H1 (cell line): ENCODE data around the gene IRAK1BP1. TPM values are rescaled to one million over a fixed set of nuclear protein-coding genes. Genes with fewer than 3 reads are reported as not detected.

ENCODE experiments used
- CTCF ChIA-PET: fragments of 300-600 bp; sonication (Branson Sonifier 250); formaldehyde crosslinking; loops from one replicate; lab custom pipeline; 2021; ENCODE audit not compliant: partially characterized antibody; lab: Charles Lee
- POLR2A ChIA-PET: fragments of 300-600 bp; sonication (Branson Sonifier 250); formaldehyde crosslinking; loops from one replicate; lab custom pipeline; 2021; ENCODE audit warnings: inconsistent platforms; ENCODE audit not compliant: partially characterized antibody; lab: Charles Lee
- DNase-seq, 2 experiments: peaks; one replicate each; pipeline versions ENCODE4 v3.0.0 to v3.0.0-alpha.2; 2010 to 2022; ENCODE audit warnings: low spot score in 2 of 2, low read depth in 1 of 2, mixed read lengths in 1 of 2
- FAIRE-seq: peaks from 2 replicates; lab custom pipeline; 2011; peaks lifted over from hg19 to GRCh38; lab: Jason Lieb, UNC
- H2AFZ ChIP-seq: 2 replicates; pipeline ENCODE4 v1.8.1; 2012; ENCODE audit warnings: low read length, inconsistent platforms
- H2AK5ac ChIP-seq: 2 replicates; pipeline ENCODE4 v1.6.1; 2013; ENCODE audit warnings: low read depth, low read length
- H2BK120ac ChIP-seq: replicated peaks from 2 replicates; pipeline ENCODE3; 2013; ENCODE audit warnings: low read depth, low read length, inconsistent platforms
- H2BK12ac ChIP-seq: 2 replicates; pipeline ENCODE4 v1.6.1; 2013; ENCODE audit warnings: low read depth, low read length
- H2BK15ac ChIP-seq: 2 replicates; pipeline ENCODE4 v1.6.1; 2013; ENCODE audit warnings: low read length
- H2BK20ac ChIP-seq: 2 replicates; pipeline ENCODE4 v1.6.1; 2013; ENCODE audit warnings: low read length
- H2BK5ac ChIP-seq: 2 replicates; pipeline ENCODE4 v1.6.1; 2013; ENCODE audit warnings: low read depth, low read length
- H3K14ac ChIP-seq: 2 replicates; pipeline ENCODE4 v1.6.1; 2013; ENCODE audit warnings: inconsistent platforms; ENCODE audit not compliant: insufficient read length
- H3K18ac ChIP-seq: 2 replicates; pipeline ENCODE4 v1.6.1; 2013; ENCODE audit warnings: low read length; ENCODE audit errors: extremely low read depth
- H3K23ac ChIP-seq: 2 replicates; pipeline ENCODE4 v1.6.1; 2013; ENCODE audit warnings: inconsistent platforms; ENCODE audit not compliant: insufficient read length
- H3K23me2 ChIP-seq: 2 replicates; pipeline ENCODE4 v1.6.1; 2013; ENCODE audit warnings: low read depth, low read length
- H3K27ac ChIP-seq: 2 replicates; pipeline ENCODE4 v1.6.1; 2011; ENCODE audit warnings: low read depth, low read length, inconsistent platforms
- H3K27me3 ChIP-seq, 4 experiments: replicated peaks in 1 of 4; 1 replicate in 1 of 4; 2 replicates in 3 of 4; pipeline versions ENCODE4 v1.6.1 to v1.8.1; 2011 to 2013; ENCODE audit warnings: low read length in 3 of 4, mild to moderate bottlenecking in 3 of 4, inconsistent platforms in 2 of 4, mixed read lengths in 2 of 4, moderate library complexity in 1 of 4; ENCODE audit not compliant: control insufficient read depth in 3 of 4, insufficient read depth in 3 of 4; ENCODE audit errors: extremely low read depth in 1 of 4
- H3K36me3 ChIP-seq, 4 experiments: 2 replicates each; pipeline versions ENCODE4 v1.6.1 to v1.8.1; 2011 to 2013; ENCODE audit warnings: mild to moderate bottlenecking in 4 of 4, low read length in 3 of 4, moderate library complexity in 2 of 4, control low read depth in 1 of 4, inconsistent platforms in 1 of 4; ENCODE audit not compliant: insufficient read depth in 4 of 4, control insufficient read depth in 2 of 4
- H3K4ac ChIP-seq: replicated peaks from 2 replicates; pipeline ENCODE3; 2013; ENCODE audit warnings: low read length, low read depth, mixed read lengths, inconsistent platforms; ENCODE audit not compliant: insufficient read length
- H3K4me1 ChIP-seq, 4 experiments: replicated peaks in 1 of 4; 1 replicate in 1 of 4; 2 replicates in 3 of 4; pipeline versions ENCODE4 v1.6.1 to v1.8.1; 2011 to 2013; ENCODE audit warnings: low read length in 3 of 4, inconsistent platforms in 2 of 4, mixed read lengths in 1 of 4; ENCODE audit not compliant: insufficient read depth in 4 of 4, control insufficient read depth in 3 of 4
- H3K4me2 ChIP-seq, 2 experiments: 2 replicates each; pipeline versions ENCODE4 v1.6.1 to v1.8.1; 2011 to 2013; ENCODE audit warnings: low read depth in 2 of 2, low read length in 2 of 2, control low read depth in 1 of 2, inconsistent platforms in 1 of 2, mild to moderate bottlenecking in 1 of 2; ENCODE audit not compliant: insufficient read depth in 1 of 2
- H3K4me3 ChIP-seq, 4 experiments: fragments of 200-600, 300-600 bp in 1 of 4; sonication (generic), shearing (Covaris generic), sonication (Bioruptor Twin) in 1 of 4; 2 replicates each; pipeline versions ENCODE4 v1.5.1 to v1.8.1; 2011 to 2016; ENCODE audit warnings: low read length in 4 of 4, low read depth in 3 of 4, control low read depth in 2 of 4, inconsistent platforms in 2 of 4, mild to moderate bottlenecking in 2 of 4, mixed read lengths in 1 of 4, moderate library complexity in 1 of 4; ENCODE audit not compliant: insufficient read depth in 2 of 4; ENCODE audit errors: extremely low read depth in 1 of 4
- H3K56ac ChIP-seq: replicated peaks from 2 replicates; pipeline ENCODE3; 2013; ENCODE audit warnings: low read depth, mild to moderate bottlenecking, mixed read lengths, low read length, inconsistent platforms; ENCODE audit not compliant: insufficient read length
- H3K79me1 ChIP-seq: 2 replicates; pipeline ENCODE4 v1.6.1; 2013; ENCODE audit warnings: low read depth, low read length, control low read depth
- H3K79me2 ChIP-seq, 2 experiments: 2 replicates each; pipeline versions ENCODE4 v1.6.1 to v1.8.1; 2012 to 2013; ENCODE audit warnings: low read length in 2 of 2, mild to moderate bottlenecking in 2 of 2, inconsistent platforms in 1 of 2; ENCODE audit not compliant: insufficient read depth in 2 of 2, control insufficient read depth in 1 of 2
- H3K9ac ChIP-seq, 4 experiments: replicated peaks in 1 of 4; 1 replicate in 1 of 4; 2 replicates in 3 of 4; pipeline versions ENCODE4 v1.6.1 to v1.8.1; 2011 to 2013; ENCODE audit warnings: low read depth in 3 of 4, low read length in 3 of 4, control low read depth in 2 of 4, mild to moderate bottlenecking in 2 of 4, moderate library complexity in 2 of 4, inconsistent platforms in 1 of 4; ENCODE audit errors: extremely low read depth in 1 of 4
- H3K9me3 ChIP-seq, 2 experiments: 2 replicates each; pipeline versions ENCODE4 v1.6.1 to v1.8.1; 2012 to 2013; ENCODE audit warnings: mild to moderate bottlenecking in 2 of 2, moderate library complexity in 2 of 2, control low read depth in 1 of 2, inconsistent platforms in 1 of 2, low read depth in 1 of 2, low read length in 1 of 2, mixed read lengths in 1 of 2; ENCODE audit not compliant: insufficient read depth in 2 of 2
- H4K20me1 ChIP-seq, 2 experiments: replicated peaks in 1 of 2; 2 replicates each; pipeline versions ENCODE3 to v1.8.1; 2011 to 2013; ENCODE audit warnings: inconsistent platforms in 2 of 2, low read length in 2 of 2, mild to moderate bottlenecking in 1 of 2; ENCODE audit not compliant: insufficient read depth in 2 of 2, control insufficient read depth in 1 of 2
- H4K5ac ChIP-seq: 2 replicates; pipeline ENCODE4 v1.6.1; 2013; ENCODE audit warnings: low read length, low read depth, mixed read lengths, inconsistent platforms; ENCODE audit not compliant: insufficient read length
- H4K8ac ChIP-seq: 2 replicates; pipeline ENCODE4 v1.8.0; 2013; ENCODE audit warnings: mild to moderate bottlenecking, moderate library complexity, low read length, inconsistent platforms; ENCODE audit not compliant: insufficient read depth; ENCODE audit errors: extremely low read depth
- H4K91ac ChIP-seq: replicated peaks from 2 replicates; pipeline ENCODE3; 2013; ENCODE audit warnings: low read length, mixed read lengths, inconsistent platforms; ENCODE audit not compliant: insufficient read length
- CEBPB ChIP-seq: IDR thresholded peaks from 2 replicates; pipeline ENCODE4 v1.6.1; 2012; ENCODE audit warnings: low read depth, low read length
- E2F6 ChIP-seq: IDR thresholded peaks from 2 replicates; pipeline ENCODE4 v1.6.1; 2012; ENCODE audit warnings: inconsistent platforms
- EP300 ChIP-seq, 2 experiments: IDR thresholded peaks; 1 replicate in 1 of 2; 2 replicates in 1 of 2; pipeline ENCODE4 v1.6.1; 2011 to 2012; ENCODE audit warnings: low read depth in 2 of 2, low read length in 2 of 2, mild to moderate bottlenecking in 2 of 2, borderline replicate concordance in 1 of 2, inconsistent platforms in 1 of 2, moderate library complexity in 1 of 2
- RNF2 ChIP-seq: fragments of 200-900, 300-1000 bp; sonication (generic); IDR thresholded peaks from 2 replicates; pipeline ENCODE4 v1.7.1; 2016; ENCODE audit warnings: borderline replicate concordance, low read depth, mild to moderate bottlenecking, antibody characterized with exemption, low read length; ENCODE audit not compliant: poor library complexity, severe bottlenecking; ENCODE audit errors: missing control alignments
- RXRA ChIP-seq: IDR thresholded peaks from 2 replicates; pipeline ENCODE4 v1.6.1; 2011; ENCODE audit warnings: low read depth, mild to moderate bottlenecking, low read length, moderate library complexity; ENCODE audit not compliant: insufficient read depth
- SIN3A ChIP-seq, 2 experiments: IDR thresholded peaks in 1 of 2; conservative IDR thresholded peaks in 1 of 2; 2 replicates each; pipeline ENCODE4 v1.6.1; 2011 to 2012; ENCODE audit warnings: low read length in 2 of 2, improper control_type of control experiment in 1 of 2, low read depth in 1 of 2, mild to moderate bottlenecking in 1 of 2
- SP4 ChIP-seq: IDR thresholded peaks from 2 replicates; pipeline ENCODE4 v1.6.1; 2012; ENCODE audit warnings: low read length, inconsistent platforms
- SRF ChIP-seq: IDR thresholded peaks from 2 replicates; pipeline ENCODE4 v1.6.1; 2011; ENCODE audit warnings: mild to moderate bottlenecking, low read depth, low read length, moderate library complexity
- TBP ChIP-seq: IDR thresholded peaks from 2 replicates; pipeline ENCODE4 v1.6.1; 2011; ENCODE audit warnings: low read depth, low read length, improper control_type of control experiment
- TCF12 ChIP-seq: IDR thresholded peaks from 2 replicates; pipeline ENCODE4 v1.6.1; 2011; ENCODE audit warnings: low read depth, mild to moderate bottlenecking, low read length
- WGBS, 2 experiments: shearing (Covaris generic) in 1 of 2; methylation state at CpG; one replicate each; pipeline versions ENCODE4 v1.1.6 to v1.1.7; 2013 to 2015; ENCODE audit warnings: low lambda C conversion rate in 2 of 2, mixed read lengths in 2 of 2, inconsistent platforms in 1 of 2, low coverage in 1 of 2, missing lambda C conversion rate in 1 of 2; ENCODE audit not compliant: insufficient replicate concordance in 2 of 2, insufficient coverage in 1 of 2, insufficient read length in 1 of 2; ENCODE audit errors: extremely low coverage in 1 of 2, missing lambda C conversion rate in 1 of 2; 5-methylcytosine and 5-hydroxymethylcytosine counted together
- polyA plus RNA-seq, 7 experiments: library from polyadenylated mRNA; depleted of rRNA in 3 of 7; stranded (reverse) in 5 of 7; unstranded in 2 of 7; fragments of >200 nt in 5 of 7; fragments of 200-250 nt in 2 of 7; gene quantifications; 1 replicate in 5 of 7; 2 replicates in 1 of 7; 4 replicates in 1 of 7; pipeline versions ENCODE4 v1.2.1 to v1.2.3, GENCODE V29; 2011 to 2013; ENCODE audit warnings: missing spikeins in 2 of 7, mixed read lengths in 2 of 7
- total RNA-seq: library from RNA; stranded (reverse); fragmentation: NEBNext Ultra II Directional; extraction: Animal tissue kit (Norgen Biotek cat#: 25700); gene quantifications from 2 replicates; pipeline ENCODE4 v1.2.1, GENCODE V29; 2021

The IRAK1BP1 gene
- total and polyA plus RNA-seq, 2 of the 8 experiments (the other 6 are each of a cell fraction or from before 2014, with no cell fraction given): 3.7 to 4.7 TPM

- TF ChIP-seq TBP (no peak), CEBPB (no peak), EP300 (IDR thresholded peaks at IDR 0.05; ENCODE audit: borderline replicate concordance in 1 of 2, low read depth in 2 of 2, low read length in 2 of 2) (no peak), RNF2 (no peak), E2F6 (no peak), SP4 (no peak), SRF (no peak), SIN3A (conservative IDR thresholded peaks at IDR 0.05 in 1 of 2, IDR thresholded peaks at IDR 0.05 in 1 of 2; ENCODE audit: low read depth in 1 of 2, low read length in 2 of 2) (no peak), RXRA (no peak), TCF12 (no peak)
- peaks cover 0 to 6% of the 10 kb centered on the region in 2 experiments; a peak in 2 of 4 replicates for H3K79me2 ChIP-seq
- H3K4me3 ChIP-seq: peak overlapping the region; percentile 43 to 94 (median 86)
- H4K20me1 ChIP-seq: no peaks in the 10 kb centered on the region
- H2BK15ac ChIP-seq: no peak overlapping the region
- DNase-seq (no peak), FAIRE-seq (no peak)
- peak overlapping the region; percentile 62; the same call in 1 of the 2 replicates for H2BK5ac ChIP-seq
- H4K8ac ChIP-seq: peak overlapping the region; percentile 91; the same call in 1 of the 2 replicates
- no peak overlapping the region for H3K56ac ChIP-seq
- H2BK120ac ChIP-seq: no peak overlapping the region
- H3K18ac ChIP-seq: 0 out of 2 replicates have a peak overlapping the region, but pooled peaks have one; percentile 40
- H3K9me3 ChIP-seq: no peaks in the 10 kb centered on the region
- H3K4me2 ChIP-seq: peak overlapping the region; percentile 67 to 78
- no peaks in the 10 kb centered on the region for H3K27me3 ChIP-seq
- peaks cover 3% of the 10 kb centered on the region; the same call in 1 of the 2 replicates for H3K23me2 ChIP-seq
- ChIA-PET CTCF (no interaction called here), POLR2A (interaction anchor here (0.9 to 1.1 kb wide), 5 partner anchors 17 to 670 kb away, joined by 3 read pairs; partner anchors contain the start of gene LCA5)
- H3K9ac ChIP-seq: peak overlapping the region; percentile 70 to 87 (median 84)
- no peak overlapping the region for H2AK5ac ChIP-seq
- no peak overlapping the region; the same call in 1 of the 2 replicates for H2BK12ac ChIP-seq
- no peak overlapping the region for H2BK20ac ChIP-seq
- no peak overlapping the region for H4K91ac ChIP-seq
- H3K4me1 ChIP-seq: no peaks in the 10 kb centered on the region
- H3K27ac ChIP-seq: peak overlapping the region; percentile 82
- H3K23ac ChIP-seq: no peak overlapping the region
- H3K36me3 ChIP-seq: no peaks in the 10 kb centered on the region; a peak in 1 of 8 replicates
- H3K4ac ChIP-seq: no peak overlapping the region
- H3K79me1 ChIP-seq: no peaks in the 10 kb centered on the region
- H2AFZ ChIP-seq: peak overlapping the region; percentile 82
- WGBS, 2 experiments: 10% methylated on average over 13 of the region's 13 CpGs; no CpG with 5 or more reads in 1 of the 2 experiments
- H4K5ac ChIP-seq: peak overlapping the region; percentile 63
- no peak overlapping the region for H3K14ac ChIP-seq
These were observed 356 bp upstream of the IRAK1BP1 start for GRCh38 chr6:78867020-78867369.
